ENCODE data around the gene LRRC18.

LRRC18 gene

GRCh38 chr10:48945441-48946130 is 5.9 kb upstream of the LRRC18 start:
- no peak for DNase-seq

GRCh38 chr10:48944171-48944570 is 4.5 kb upstream of the LRRC18 start:
- no peak for DNase-seq

- DNase-seq, result no peak
Measured at GRCh38 chr10:48943096-48943495, 3.5 kb upstream of the LRRC18 start.

- no peak for DNase-seq
Measured at GRCh38 chr10:48941427-48942075, 1.9 kb upstream of the LRRC18 start.

GRCh38 chr10:48940958-48941357 is 1.3 kb upstream of the LRRC18 start:
- no peak for DNase-seq

DNA sequence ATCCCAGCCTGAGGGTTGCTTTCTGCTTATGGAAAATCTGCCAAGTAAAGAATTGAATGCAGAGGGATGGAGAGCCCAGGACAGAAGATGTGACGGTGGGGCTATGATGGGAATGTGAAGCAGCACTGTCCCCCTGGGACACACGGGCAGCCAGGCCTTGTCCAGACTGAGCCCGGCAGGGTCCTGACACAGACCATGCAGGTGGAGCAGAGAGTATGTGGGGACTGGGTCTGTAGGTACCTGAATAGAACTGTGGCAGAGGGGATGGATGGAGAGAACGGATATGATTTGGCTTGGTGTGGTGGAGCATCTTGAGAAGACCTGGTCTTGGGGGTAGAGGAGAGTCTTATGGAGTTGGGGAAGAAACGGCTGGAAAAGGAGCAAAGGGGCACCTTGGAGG is 732 bp upstream of the LRRC18 start:
- DNase-seq, result no peak

DNA sequence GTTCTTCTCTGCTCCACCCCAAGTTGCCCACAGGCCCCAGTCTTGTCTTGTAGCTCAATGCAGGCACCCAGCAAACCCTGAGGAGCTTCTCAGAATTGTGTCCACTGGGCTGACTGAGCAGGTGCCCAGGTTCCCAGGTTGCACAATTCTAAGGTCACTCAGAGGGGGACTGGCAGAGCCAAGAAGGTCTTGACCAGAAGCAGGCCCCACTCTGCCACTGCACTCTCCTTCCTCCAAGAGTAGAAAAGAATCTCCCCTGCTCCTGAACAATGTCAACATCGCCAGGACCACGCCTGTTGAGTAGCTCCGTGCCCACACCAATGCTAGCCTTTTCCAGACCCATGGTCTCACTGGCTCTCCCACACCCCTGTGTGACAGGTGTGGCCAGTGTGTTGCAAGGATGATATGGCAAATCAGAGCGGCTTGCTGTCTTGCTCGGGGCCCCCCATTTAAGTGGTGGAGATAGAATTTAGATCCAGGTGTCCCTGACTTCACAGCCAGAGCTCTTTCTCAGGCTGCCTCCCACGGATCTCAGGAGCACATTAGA is 577 bp downstream of the LRRC18 start:
- no peak for DNase-seq

DNA sequence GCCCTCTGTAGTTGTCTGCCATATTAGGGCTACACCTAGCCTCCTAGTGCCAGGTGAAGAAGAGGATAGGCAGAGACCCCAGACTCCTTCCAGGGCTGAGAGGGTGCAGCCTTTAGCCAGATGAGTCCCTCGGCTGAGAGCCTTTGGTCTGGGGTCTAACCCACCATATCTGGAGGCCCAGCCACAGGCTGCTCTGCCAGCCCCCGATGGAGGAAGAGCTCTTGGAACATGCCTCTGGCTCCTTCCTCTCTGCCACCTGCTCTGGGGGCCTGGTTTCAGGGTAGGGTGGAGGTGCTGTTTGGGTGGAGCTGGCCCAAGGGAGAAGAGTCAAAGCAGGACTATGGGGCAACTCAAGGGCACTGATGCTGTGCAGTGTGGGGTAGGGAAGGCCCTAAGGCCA is 1.4 kb downstream of the LRRC18 start:
- DNase-seq, result no peak

DNA sequence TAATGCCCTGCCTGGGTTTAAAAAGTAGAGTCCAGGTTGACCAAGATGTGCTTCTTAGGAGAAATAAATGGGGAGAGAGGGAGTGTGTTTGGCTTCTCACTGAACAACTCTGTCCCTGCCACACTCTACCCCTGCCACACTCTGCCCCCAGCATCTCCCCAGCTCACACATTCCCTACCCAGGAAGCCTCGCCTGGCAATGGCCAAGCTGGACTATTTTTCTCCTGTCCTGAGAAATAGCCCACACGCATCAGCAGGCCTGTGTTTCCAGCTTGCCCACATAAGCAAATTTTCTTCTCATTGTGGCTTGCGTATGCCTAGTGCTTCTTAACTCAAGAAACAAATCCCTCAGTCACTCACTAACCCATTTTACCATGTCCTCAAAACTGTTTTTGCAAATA is 1.8 kb downstream of the LRRC18 start:
- no peak for DNase-seq

DNA sequence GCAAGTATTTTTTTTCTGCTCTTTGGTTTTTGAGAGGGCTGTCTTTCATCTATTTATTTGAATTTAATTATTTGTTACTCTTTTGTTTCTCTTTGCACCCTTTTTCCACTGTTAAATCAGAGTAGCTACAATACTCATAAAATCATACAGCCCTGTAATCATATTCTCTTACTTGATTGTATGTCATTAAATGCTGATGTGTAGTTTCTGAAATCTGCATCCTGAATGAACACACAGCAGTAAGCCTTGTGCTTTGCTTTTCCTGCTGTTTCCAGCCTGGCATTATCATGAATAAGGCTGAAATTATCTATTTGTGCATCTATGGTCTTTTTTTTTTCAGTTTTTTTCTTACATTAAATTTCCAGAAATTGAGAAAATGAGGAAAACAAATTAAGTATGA is 4.1 kb downstream of the LRRC18 start:
- no peak for DNase-seq

GRCh38 chr10:48934672-48935501 is 4.8 kb downstream of the LRRC18 start:
- DNase-seq, result no peak

GRCh38 chr10:48932831-48933664 is 6.6 kb downstream of the LRRC18 start:
- no peak for DNase-seq

GRCh38 chr10:48931188-48931587 is 8.5 kb downstream of the LRRC18 start:
- DNase-seq, result no peak

- no peak for DNase-seq
Measured at GRCh38 chr10:48929413-48929990, 10.1 kb downstream of the LRRC18 start.

DNA sequence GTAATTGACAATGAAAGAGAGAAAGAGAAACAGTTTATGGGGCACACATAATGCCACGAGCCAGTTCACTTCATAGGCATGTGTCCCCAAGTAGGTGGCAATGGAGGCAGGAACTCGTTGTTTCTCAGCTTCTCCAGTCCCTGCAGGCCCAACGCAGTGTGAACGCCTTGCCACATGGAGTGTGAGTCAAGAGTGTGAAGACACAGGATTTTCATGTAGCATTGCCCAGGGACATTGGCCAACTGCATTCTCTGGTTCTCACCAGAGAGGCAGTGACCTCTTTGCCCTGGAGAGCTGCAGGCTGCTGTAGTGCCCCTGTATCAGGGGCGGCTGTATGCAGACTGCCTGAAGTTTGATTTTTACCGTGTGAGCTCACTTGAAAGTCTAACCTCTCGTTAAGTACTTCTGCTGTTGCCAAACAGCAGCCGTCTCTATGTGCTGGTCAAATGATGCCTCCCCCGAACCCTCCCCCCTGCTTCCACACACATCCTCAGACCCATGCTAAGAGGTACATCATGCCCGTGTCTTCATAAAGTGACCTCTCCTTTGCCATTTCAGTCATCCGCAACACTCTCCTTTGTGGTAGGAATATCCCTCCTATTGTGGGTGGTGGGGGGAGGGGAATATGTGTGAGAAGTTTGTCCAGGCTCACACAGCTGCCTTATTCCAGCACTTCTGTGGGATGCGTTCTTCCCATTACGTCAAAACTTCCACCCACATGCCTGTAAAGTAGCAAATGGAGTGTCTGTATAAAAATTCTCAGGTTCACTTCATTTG is 12.7 kb downstream of the LRRC18 start:
- DNase-seq, result no peak

DNA sequence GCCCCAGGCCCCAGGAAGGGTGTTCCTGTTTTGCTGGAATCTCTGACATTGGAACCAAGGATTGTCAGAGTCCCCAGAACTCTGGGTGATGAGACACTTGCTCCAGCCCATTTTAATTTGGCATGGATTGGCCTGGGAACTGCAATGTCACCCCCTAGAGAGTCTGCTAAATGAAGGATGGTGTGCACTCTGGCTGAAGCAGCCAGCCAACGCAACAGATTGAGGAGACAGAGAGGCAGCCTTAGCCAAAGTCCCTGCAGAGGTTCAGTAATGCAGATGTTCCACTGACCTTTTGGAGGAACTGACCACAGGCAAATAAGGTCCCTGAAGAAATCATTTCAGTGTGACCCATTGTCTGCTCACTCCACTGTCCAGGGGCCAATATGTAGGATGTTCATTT is 13.4 kb downstream of the LRRC18 start:
- DNase-seq, result no peak

- no peak for DNase-seq
Measured at GRCh38 chr10:48924988-48925387, 14.7 kb downstream of the LRRC18 start.

GRCh38 chr10:48923748-48924147 is 15.9 kb downstream of the LRRC18 start:
- no peak for DNase-seq

GRCh38 chr10:48913674-48914073 is 26.0 kb downstream of the LRRC18 start:
- no peak for DNase-seq

GRCh38 chr10:48910548-48910947 is 29.1 kb downstream of the LRRC18 start:
- DNase-seq, result no peak

DNA sequence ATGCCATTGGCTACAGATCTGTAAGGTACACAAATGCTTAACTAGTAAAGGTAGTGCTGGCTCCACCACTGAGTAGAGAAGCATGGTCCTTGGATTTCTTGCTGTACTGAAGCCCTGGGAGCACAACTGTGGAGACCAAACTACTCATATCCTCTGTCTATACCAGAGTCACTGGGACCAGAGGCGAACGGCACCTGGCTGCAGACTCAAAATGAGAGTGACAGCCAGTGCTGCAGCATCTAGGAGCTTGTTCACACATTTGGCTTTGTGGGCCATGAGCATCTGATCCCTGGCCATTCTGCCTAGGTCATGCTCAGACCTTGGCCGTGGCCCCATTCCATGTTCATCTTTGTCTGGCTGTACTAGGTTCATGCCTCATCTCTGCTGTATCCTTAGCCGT is 31.9 kb downstream of the LRRC18 start:
- DNase-seq, result no peak

DNA sequence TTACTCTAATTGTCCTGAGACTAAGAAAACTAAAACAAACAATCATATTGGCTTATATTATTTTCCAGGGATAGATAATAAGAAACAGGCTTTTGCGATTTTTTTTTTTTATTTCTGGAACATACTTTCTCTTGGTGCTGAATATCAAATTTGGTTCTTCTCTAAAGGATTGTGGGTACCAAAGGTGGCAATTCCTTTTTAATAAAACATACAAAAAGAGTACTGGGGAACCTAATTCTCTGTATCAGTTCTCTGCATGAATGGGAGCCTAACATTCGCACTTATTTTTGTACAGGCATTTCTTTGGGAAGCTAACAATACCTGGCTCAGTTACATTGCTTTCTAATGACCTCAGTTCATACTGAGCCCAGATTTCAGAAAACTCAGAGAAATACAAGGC is 32.8 kb downstream of the LRRC18 start:
- DNase-seq, result no peak

Measured in activated CD4-positive, alpha-beta T cell treated with anti-CD3 and anti-CD28 coated beads for 48 hours (primary cell).